8988T (cell line): ENCODE data around the gene MTFP1.
"Not testable (repeated sequence)": the region's sequence is repeated elsewhere in the genome, so short reads cannot be mapped to it uniquely, and the experiment has no call there.

Experiments
- DNase-seq: peaks from one replicate; pipeline ENCODE4 v3.0.0; 2011

MTFP1 gene

DNA sequence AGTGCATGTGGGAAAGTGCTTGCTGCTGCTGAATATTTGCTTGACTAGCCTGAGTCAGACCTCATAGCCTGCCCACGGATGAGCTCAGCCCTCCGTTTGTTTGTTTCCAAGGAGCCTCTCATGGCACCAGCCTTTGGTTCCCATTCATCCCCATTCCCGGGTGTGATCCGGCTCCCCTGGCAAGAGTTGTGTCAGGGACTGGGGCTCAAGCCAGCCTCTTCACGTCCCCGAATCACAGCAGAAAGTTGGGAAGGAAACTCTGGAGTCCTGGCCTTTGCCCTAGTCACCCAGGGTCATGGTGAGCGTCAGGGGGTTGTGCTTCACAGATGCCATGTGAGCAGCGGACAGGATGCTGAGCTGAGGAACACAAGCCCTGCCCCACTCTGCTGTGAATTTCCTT is 32.4 kb downstream of the MTFP1 start:
- no peak for DNase-seq

DNA sequence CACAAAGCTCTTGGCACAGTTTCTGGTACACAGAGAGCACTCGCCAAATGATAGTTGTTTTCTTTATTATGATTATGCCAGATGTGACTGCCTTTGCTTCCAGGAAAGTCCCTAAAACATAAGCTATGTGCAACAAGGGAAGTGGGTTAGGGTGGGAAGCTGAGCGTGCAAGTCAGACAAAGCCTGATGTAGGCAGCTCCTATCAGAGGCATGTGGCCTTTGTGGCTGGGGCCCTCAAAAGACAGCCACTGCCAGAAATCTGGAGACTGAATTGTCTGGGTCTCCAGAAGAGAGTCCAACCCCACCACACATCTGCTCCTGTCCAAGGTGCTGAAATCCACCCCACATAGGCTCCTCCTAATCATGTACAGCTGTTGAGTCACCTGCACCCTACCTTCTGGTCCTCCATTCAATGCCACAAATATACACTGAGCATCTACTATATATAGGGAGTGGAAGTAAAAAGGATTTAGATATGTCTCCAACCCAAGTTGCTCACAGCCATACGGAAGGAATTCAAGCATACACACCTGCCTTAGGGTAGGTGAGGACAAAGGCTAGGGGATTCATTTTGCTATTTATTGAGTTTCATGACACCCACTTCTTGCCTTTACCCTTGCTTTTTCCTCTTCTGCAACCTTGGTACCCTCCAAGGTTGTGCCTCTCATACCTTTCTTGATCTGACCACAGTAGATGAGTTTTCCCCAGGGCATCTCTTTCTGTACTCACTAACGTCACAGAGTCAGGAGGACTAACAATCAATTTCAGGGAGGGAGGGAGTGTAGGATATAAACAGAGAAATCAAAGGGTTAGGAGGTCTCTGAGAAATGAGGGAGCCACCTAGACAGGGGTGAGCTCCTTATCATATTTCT is 33.8 kb downstream of the MTFP1 start:
- no peak for DNase-seq

DNA sequence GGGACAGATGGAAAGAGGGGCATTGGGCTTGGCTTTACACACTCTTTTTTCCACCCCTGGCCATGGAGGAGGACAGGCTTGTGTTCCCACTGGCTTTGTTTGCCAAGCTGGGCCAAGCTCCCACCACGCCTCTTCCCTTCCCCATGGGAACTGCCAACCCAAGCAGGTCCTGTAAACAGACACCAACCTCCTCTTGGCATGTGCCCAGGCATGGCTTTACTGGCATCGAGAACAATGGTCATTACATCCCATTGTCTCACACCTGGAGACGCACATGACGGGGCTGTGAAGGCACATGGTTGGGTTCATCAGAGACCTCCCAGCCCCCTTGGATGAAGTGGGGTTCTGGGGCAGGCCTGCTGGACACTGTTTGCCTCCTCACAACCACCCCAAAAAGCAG is 34.6 kb downstream of the MTFP1 start:
- DNase-seq: no peak

DNA sequence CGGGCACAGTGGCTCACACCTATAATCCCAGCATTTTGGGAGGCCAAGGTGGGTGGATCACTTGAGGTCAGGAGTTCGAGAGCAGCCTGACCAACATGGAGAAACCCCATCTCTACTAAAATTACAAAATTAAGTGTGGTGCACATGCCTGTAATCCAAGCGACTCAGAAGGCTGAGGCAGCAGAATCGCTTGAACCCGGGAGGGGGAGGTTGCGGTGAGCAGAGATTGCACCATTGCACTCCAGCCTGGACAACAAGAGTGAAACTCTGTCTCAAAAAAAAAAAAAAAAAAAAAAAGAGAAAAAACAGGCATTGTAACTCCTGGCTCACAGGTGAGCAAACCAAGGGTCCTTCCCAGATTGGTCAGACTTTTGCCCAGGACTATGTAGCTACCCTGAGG is 35.0 kb downstream of the MTFP1 start:
- DNase-seq: not testable (repeated sequence)

DNA sequence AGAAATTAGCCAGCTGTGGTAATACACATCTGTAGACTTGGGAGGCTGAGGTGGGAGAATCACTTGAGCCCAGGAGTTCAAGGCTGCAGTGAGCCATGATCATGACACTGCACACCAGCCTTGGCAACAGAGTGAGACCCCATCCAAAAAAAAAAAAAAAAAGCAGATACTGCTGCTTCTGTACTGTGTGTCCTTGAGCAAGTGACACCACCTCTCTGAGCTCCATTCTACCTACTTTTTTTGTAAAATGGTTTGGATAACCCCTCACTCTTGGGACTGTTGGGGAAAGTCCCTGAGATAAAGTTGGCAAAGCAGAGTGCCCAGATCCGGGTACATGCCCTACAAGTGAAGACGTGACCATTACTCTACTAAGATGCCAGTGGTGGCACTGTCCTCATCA is 43.6 kb downstream of the MTFP1 start:
- no peak for DNase-seq

DNA sequence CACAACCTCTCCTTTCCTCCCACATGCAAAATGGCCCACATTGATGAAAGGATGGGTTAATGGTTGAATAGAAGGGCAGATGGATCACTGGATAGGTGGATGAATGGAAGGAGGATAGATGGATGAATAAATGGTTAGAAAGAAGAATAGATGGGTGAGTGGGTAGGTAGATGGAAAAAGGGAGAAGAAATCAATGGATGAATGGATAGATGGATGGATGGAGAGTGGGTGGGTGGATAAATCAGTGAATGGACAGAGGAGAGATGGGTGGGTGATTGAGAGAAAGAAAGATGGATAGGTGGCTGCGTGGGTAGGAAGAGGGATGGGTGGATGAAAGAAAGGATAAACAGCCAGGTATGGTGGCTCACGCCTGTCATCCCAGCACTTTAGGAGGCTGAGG is 45.1 kb downstream of the MTFP1 start:
- DNase-seq: no peak

DNA sequence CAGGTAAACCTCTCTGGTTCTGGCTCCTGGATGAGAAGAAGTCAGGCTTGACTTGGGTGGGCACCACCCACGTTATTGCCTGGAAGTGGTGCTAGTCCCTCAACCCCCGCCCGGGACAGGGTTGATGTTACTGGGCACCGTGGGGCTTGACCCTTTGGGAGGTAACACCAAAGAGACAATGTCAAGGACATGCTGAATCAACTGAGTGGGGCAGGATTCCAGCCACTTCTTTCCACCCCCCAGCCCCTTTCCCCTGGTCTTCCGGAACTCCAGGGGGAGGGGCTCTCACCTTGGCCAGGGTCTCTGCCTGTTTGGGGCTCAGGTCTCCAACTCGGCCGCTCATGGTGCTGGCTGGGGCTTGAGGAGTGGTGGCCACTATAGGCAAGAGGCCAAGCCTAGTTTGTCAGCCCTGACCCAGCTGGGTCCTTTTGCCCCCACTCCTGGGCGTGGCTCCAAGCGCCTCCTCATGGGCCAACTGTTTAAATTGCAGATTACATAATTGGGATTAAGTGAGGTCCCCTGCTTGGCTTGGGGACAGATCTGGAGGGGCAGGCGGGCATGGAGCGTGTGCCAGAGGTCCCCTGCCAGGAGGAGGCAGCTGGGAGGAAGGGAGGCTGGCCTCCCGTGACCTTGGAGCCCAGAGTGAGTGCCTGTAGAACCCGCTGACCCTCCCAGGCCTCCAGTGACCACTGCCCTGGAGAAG is 46.2 kb downstream of the MTFP1 start, which contains the start of gene SEC14L3:
TSS of gene SEC14L3 (minus strand) at position 402 of the 703 bp plus-strand sequence. CDS start at position 343, 59 bp downstream.
- DNase-seq: no peak

DNA sequence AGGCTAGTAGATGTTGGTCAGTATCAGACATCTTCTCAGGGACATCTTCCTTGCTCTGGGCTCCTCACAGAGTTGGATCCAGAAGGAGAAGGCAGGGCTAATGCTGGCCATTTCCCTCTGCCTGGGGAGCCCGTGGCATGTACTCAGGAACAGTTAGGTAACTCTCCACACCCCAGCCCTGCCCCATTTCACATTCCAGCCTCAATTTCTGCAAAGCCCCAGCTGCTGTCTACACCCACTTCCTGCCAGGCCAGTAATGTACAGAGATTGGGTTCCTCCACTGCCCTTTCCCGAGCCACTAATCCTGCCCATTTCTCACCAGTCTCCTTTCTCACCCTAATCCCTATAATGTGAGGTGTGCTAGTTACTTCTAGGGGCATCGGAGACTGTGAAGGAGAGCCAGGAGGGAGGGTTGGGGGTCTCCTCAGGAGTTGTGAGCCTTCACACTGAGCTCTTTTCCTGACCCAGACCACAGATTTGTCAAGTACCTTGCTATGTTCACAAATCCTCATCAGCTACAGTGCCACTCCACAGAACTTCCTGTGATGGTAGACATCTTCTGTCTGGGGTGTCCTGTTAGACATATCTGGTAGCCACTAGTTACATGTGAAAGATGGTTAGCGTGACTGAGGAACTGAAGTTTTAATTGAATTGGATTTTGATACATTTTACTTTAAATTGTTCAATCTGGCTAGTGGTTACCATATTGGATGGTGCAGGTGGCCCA is 47.6 kb downstream of the MTFP1 start:
- DNase-seq: no peak

DNA sequence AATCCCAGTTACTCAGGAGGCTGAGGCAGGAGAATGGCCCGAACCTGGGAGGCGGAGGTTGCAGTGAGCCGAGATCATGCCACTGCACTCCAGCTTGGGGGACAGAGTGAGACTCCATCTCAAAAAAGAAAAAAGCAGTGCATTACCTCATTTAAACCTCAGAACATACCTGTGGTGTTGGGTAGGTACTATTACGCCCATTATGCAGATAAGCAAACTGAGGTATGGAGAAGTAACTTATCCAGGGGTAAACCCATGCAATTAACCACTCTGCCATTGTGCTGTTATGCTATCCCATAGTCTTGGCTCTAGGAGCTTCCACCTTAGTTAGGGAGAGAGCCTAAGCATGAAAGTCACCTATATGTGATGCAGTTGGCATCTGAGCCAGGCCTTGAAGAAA is 48.6 kb downstream of the MTFP1 start:
- DNase-seq: no peak

DNA sequence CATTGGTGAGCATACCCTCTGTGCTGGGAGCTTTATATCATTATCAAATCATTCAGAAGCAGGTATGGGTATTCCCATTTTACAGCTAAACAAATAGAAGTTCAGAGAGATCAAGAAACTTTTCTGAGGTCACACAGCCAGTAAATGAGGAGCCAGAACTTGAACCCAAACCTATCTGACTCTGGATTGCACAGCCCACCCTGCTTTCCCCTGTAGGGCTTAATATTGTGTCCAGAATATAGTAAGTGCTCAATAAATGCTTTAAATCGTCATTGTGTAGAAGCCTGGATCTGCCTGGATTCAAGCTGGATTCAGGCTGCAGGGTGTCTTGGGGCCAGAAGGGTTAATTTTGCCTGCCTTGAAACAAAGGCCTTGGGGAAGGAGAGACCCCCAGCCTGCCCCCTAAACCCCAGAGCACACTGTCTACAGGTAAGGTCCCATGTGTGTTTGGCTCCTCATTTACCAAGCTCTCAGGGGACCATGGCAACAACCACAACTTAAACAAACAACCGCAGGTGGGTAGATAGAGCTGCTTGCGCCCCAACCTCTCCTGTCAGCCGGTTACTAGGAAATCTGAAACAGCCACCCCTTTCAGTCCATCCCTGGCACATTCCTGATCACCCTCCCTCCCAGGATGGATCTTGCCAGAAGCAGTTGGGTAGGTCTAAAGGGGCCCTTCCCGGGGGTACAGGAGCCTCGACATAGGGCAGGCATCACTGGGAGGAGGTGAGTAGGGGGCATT is 49.3 kb downstream of the MTFP1 start:
- DNase-seq: no peak
